HG03457 (cell line): ENCODE data around the gene HEPACAM.

Experiments used
- ATAC-seq: cut with Tn5 transposase; IDR thresholded peaks from one replicate; pipeline ENCODE4 v1.9.1; 2021; ENCODE audit warnings: moderate number of reproducible peaks; ENCODE audit not compliant: unreplicated experiment

HEPACAM gene

DNA sequence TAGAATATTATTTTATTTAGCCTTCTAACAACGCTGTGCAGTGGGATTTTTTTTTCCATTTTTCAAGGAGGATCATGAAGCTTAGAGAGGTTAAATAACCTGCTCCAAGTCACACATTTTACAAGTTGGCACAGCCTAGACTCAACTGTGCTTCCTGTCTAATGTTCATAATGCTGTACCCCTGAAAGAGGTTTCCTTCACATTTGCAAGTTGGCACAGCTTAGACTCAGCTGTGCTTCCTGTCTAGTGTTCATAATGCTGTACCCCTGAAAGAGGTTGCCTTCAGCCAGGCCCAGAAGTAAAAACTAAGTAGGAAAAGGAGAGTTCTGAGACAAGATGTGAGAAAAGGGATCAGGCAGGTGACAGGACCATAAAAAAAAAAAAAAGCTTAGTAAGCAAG lies 7.9 kb upstream of the HEPACAM start:
- no peak for ATAC-seq

DNA sequence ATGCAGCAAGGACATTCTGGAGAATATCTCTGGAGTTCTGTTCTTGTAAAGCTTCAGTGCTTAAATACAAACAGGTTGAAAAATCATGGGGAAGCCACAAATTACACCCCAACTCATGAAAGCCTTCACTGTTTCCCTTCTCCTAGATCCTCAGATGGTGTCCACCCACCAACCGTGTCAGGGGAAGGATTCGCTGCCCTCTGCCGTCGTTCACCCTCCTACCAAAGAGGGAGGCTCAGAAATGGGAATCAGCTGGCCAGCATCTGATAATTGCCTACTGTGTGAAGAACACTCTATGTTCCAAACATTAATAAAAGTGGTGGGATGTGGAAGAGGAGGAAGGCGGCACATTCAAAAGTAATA lies 7.4 kb upstream of the HEPACAM start:
- no peak for ATAC-seq

DNA sequence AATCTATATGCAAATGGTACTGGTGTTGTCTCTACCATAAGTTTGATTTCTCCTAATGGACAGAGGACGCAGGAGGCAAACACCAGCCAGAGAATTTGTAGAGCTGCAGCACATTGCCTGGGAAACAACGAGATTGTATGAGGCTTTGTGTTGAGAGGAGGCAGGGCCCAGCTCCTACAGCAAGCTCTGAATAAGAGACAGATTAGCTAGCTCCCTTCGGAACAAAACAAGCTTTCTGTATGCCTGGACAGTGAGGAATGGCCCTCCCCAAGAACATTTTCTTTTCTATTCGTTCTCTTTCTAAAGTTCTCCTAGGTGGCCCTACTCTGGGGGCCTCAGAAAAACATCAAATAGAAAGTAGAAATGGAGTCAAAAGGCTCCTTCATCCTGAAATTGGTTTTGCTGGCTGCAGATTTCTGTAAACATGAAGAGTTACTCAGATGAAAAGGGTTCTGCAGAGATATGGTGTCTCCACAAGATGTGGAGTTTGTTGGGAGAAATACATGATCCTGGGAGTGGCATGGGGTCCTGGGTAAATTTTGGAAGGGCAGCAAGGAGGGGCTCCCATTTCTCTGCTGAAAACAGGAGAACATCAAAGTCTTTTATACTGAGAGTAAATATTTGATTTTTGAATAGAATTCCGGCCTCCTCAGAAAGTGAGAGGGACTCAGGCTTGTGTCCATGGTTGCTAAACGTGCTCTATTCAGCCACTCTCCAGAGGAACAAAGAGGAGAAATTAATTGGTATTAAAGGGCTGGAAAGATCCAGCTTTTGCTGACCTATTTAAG lies 6.8 kb upstream of the HEPACAM start:
- ATAC-seq = no peak

DNA sequence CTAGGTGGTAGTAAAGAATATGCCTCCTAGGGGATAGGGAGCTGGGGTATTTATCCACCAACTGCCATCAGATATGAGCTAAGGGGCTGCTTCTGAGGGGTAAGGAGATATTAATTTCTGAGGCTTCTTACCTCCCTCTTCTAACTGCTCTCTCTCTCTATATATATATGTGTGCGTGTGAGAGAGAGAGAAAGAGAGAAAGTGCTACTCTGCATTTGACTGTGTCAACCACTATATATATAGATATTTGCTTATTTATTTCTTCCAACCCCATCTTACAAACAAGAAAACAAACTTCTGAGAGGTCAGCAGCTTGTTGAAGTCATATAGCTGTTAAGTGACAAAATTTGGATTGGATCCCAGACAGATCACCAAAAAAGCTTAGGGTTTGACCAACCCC lies 5.9 kb upstream of the HEPACAM start:
- ATAC-seq = no peak

DNA sequence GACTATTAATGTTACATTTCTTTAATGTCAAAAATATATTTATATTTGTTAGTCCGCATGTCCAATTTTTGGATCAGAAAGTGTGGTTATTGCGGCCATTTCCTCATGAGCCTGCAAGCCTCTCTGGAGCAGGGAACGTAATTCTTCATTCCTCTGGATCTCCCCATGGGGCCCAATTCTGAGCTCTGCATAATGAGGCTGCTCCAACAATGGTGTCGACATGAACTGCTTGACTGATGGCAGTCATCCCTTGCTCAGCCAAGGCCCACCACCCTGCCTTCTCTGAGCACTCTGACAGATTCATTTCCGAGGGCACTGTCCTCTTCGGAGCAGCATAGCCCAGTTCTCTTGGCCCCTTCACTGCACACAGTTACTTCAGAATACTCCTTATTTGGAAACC lies 3.1 kb upstream of the HEPACAM start:
- ATAC-seq = no peak

DNA sequence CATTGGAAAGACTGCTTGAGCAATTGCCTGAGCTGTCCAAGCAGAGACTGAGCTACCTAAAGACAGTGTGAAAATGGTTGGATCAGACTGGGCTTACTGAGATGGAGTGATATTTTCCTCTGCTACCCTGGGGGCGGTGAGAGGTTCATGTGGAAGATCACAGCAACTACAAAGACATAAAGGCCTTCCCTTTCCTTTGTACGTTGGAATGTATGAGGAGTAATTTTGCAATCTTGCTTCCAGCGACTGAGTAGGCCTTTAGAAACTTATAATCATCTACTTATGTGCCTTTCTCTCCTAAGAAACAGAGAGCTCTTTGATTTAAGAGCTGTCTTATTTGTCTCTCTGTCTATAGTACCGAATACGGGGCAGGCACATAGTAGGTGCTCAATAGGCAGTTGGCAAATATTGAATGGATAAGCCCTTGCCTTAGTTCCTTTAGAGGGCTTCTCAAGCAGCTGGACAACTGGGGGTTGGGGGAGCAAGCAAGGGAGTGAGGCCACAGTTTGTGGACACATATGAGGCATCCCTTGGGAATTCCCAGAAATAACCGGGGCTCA lies 2.4 kb upstream of the HEPACAM start:
- ATAC-seq = no peak

GRCh38 chr11:124937336-124937935 lies 1.6 kb upstream of the HEPACAM start:
- ATAC-seq = no peak

DNA sequence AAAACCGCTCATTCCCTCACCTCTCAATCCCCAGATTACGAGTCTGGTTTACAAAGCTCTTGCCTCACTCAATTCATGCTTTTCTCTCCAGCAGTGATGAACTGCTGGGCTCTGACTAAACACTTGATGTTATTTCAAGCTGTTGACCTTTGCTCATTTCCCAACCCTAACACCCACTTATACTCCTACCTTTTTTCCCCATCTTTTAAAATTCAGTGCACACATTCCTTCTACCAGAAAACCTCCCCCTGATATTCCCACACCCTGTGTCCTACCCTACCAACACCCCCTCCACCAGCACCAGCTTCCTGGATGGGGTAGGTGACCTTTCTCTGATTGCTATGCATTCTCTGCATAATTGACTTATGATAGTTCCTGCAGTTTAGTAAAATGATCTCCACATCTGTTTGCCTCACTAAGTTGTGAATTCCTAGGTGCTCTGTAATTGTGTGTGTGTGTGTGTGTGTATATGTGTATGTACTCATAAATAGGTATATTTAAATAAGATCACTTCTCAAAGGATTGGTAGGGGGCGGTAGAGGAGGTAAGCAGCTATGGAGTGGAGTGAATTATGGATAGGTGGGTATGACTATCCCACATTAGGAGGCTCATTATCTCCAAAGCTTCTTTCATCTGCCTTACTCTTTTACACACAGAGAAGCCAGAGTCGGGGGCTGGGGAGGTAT lies 842 bp downstream of the HEPACAM start:
- ATAC-seq = no peak

GRCh38 chr11:124930799-124931198 lies 5.0 kb downstream of the HEPACAM start:
- ATAC-seq = no peak

DNA sequence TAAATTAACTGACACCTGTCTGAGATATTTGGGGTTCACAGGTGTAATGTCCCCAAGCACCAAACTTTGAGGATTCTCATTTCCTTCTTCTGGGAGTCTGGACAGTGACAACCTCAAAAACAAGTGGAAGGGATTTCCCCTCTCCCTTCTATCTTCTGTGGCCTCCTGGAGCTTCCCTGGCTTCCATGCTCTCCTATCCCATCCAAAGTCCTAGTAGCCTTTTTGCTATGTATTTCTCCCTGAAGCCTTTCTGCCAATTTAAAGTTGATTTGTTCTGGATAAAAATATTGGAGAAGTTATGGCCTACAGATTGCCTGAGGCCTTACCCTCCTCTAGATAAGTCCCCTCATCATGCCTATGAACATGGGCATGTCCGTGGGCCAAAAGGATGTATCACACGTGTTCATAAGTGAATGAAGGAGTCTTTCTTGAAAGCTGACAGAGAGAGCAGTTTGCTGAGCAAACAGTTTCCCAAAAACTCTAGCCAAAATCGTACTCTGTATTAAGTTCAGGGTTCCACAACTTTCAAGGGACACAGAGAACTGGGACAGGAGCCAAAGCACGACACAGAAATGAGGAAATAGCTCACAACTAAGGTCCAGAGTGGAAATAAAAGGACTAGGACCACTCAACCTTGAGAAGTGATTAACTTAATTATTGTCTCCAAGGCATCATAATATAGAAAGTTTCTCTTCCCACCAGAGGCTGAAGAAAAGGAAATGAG lies 6.7 kb downstream of the HEPACAM start:
- no peak for ATAC-seq

DNA sequence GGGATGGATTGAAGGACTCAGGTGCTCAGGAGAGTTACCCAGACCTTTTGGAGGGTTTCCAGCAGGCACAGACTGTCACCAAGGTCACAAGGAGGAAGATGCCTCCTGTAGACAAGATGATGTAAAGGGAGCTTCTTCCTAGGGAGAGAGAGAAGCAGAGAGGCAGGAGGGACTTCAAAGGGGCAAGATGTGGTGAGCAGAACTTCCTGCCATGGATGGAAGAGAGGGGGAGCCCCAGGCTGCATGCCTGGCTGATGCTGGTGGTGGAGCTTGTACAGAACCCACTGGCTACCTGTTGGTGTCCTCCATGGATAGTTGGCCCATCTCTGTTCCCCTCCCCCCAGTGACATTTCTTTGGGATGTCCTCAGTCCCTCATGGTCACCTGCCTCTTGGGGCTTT lies 12.6 kb downstream of the HEPACAM start:
- no peak for ATAC-seq

DNA sequence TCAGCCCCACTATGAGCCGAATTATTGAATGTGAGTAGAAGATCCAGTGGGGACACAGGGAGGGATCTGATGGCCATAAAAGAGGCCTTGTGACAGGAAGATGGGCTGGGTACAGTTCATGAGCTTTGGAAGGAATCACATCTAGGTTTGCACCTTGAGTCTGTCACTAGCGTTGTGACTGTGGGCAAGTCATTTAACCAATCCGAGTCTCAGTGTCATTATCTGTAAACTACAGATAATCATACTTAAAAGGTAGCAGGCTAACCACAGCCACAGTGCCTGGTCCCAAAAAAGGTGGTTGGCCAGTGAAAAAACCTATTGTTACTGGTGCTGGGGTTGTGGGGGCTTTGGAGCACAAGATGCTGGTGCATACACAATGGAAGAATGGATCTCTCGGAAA lies 13.0 kb downstream of the HEPACAM start:
- ATAC-seq = no peak

GRCh38 chr11:124920870-124921609 lies 14.8 kb downstream of the HEPACAM start:
- peak; percentile 75 for ATAC-seq

DNA sequence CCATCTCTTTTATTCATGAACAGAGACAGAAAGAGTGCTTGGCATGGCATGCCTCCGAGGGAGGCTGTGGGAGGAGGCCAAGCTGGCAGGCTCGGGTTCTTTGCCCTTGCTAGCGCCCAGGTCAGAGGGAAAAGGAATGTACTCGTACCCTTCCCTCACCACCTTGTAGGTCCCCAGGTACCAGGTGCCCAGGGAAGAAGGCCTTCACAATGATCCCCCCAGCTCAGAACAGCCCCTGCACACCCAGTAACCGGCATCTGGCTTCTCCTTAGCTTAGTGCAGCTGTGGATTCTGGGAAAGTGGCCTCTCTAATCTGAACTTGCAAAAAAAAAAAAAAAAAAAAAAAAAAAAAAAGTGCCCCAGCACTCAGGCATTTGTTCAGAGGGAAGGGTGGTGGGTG lies 15.5 kb downstream of the HEPACAM start:
- no peak for ATAC-seq

GRCh38 chr11:124919898-124920297 lies 15.9 kb downstream of the HEPACAM start:
- ATAC-seq = no peak

GRCh38 chr11:124918950-124919349 lies 16.9 kb downstream of the HEPACAM start, which contains the start of gene HEPN1:
HEPN1 (plus strand) TSS chr11:124919250.
- no peak for ATAC-seq

GRCh38 chr11:124917115-124917637 lies 18.7 kb downstream of the HEPACAM start:
- no peak for ATAC-seq

DNA sequence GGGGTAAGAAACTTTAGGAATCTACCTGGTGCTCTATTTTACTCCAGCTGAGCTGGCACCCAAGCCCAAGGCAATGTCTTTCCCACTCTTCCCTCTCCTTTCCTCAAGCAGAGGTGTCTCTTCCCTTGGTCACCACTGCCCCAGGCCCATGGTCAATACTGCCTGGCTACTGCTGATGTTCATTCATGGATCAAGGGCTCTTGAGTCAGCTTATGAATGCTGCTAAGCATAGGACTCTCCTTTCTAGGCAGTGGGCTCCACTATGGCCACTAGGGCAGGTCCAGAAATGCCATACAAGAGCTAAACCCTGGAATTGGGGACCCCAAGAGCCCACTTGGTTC lies 19.5 kb downstream of the HEPACAM start:
- ATAC-seq = no peak

- no peak for ATAC-seq
Measured at GRCh38 chr11:124915541-124916369, 20.1 kb downstream of the HEPACAM start.
